Pulmonary artery endothelial cell (primary cell): ENCODE results near the gene ASS1. TPM values are rescaled to one million over a fixed set of nuclear protein-coding genes. Genes with fewer than 3 reads are reported as not detected.

ENCODE experiments used
- DNase-seq: peaks from one replicate; pipeline ENCODE4 v3.0.0-alpha.2; 2011; ENCODE audit warnings: low read depth, low spot score
- total RNA-seq: library from RNA; depleted of rRNA; stranded (reverse); fragments of >200 nt; gene quantifications from 2 replicates; pipeline ENCODE4 v1.2.3, GENCODE V29; 2014

Gene ASS1
- total RNA-seq, 1 donor from 2014 or later: 6.9 TPM

- DNase-seq: no peak
Measured at GRCh38 chr9:130452835-130453234, 8.1 kb downstream of the ASS1 start.

GRCh38 chr9:130453487-130453886 is 8.7 kb downstream of the ASS1 start:
- DNase-seq: peak; percentile 69

- no peak for DNase-seq
Measured at GRCh38 chr9:130454096-130454811, 9.5 kb downstream of the ASS1 start.

GRCh38 chr9:130454812-130455325 is 10.1 kb downstream of the ASS1 start:
- no peak for DNase-seq

- DNase-seq: no peak
Measured at GRCh38 chr9:130458027-130458803, 13.5 kb downstream of the ASS1 start.

GRCh38 chr9:130458804-130459067 is 14.0 kb downstream of the ASS1 start:
- DNase-seq: no peak

GRCh38 chr9:130459151-130459550 is 14.4 kb downstream of the ASS1 start:
- DNase-seq: no peak

GRCh38 chr9:130459941-130460669 is 15.3 kb downstream of the ASS1 start:
- DNase-seq: no peak

- DNase-seq: no peak
Measured at GRCh38 chr9:130461218-130461630, 16.5 kb downstream of the ASS1 start.

- DNase-seq: no peak
Measured at GRCh38 chr9:130461731-130462130, 17.0 kb downstream of the ASS1 start.

GRCh38 chr9:130462685-130463540 is 18.2 kb downstream of the ASS1 start:
- no peak for DNase-seq

- no peak for DNase-seq
Measured at GRCh38 chr9:130463763-130464745, 19.3 kb downstream of the ASS1 start.

GRCh38 chr9:130465383-130466096 is 20.8 kb downstream of the ASS1 start:
- no peak for DNase-seq

- DNase-seq: no peak
Measured at GRCh38 chr9:130466537-130467217, 21.9 kb downstream of the ASS1 start.

- DNase-seq: no peak
Measured at GRCh38 chr9:130467316-130467715, 22.6 kb downstream of the ASS1 start.

- DNase-seq: no peak
Measured at GRCh38 chr9:130468566-130468965, 23.8 kb downstream of the ASS1 start.

- no peak for DNase-seq
Measured at GRCh38 chr9:130470269-130470668, 25.5 kb downstream of the ASS1 start.

GRCh38 chr9:130470950-130471349 is 26.2 kb downstream of the ASS1 start:
- no peak for DNase-seq
